GM23248 (cell line): ENCODE measurements around the gene MECP2.

Experiments
- EZH2 ChIP-seq: fragments of 200-600 bp; sonication (generic); IDR thresholded peaks from 2 replicates; pipeline ENCODE4 v1.6.1; 2018; ENCODE audit warnings: antibody characterized with exemption, mild to moderate bottlenecking; ENCODE audit not compliant: insufficient read depth, poor library complexity, severe bottlenecking
- EZH2phosphoT487 ChIP-seq: fragments of 200-600 bp; sonication (generic); IDR thresholded peaks from 2 replicates; pipeline ENCODE4 v1.6.1; 2018; ENCODE audit warnings: antibody characterized with exemption, moderate library complexity, mild to moderate bottlenecking, low read depth; ENCODE audit not compliant: insufficient read depth

DNA sequence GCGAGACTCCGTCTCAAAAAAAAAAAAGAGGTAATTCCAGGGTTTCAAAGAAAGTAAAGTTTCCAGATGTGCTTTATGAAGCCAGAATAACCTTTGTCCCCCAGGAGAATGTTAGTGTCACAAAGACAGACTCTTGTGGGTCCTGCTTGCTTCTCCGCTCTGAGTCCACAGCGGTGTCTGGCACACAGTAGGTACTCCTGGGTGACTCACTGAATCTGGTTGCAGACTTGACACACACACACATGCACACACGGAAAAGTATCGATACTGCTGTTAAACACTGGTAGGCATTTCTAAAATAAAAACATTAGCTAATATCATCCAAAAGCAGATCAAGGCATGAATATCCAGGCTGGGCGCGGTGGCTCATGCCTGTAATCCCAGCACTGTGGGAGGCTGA, 102.0 kb downstream of the MECP2 start:
- no peak for TF ChIP-seq EZH2
- TF ChIP-seq EZH2phosphoT487 = no peak
